GM18867 (cell line): ENCODE data around the gene PFDN2.

Experiments used
- ATAC-seq: cut with Tn5 transposase; IDR thresholded peaks from one replicate; pipeline ENCODE4 v1.9.1; 2021; ENCODE audit warnings: mild to moderate bottlenecking, moderate library complexity; ENCODE audit not compliant: unreplicated experiment

Gene PFDN2, protein sequence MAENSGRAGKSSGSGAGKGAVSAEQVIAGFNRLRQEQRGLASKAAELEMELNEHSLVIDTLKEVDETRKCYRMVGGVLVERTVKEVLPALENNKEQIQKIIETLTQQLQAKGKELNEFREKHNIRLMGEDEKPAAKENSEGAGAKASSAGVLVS

DNA sequence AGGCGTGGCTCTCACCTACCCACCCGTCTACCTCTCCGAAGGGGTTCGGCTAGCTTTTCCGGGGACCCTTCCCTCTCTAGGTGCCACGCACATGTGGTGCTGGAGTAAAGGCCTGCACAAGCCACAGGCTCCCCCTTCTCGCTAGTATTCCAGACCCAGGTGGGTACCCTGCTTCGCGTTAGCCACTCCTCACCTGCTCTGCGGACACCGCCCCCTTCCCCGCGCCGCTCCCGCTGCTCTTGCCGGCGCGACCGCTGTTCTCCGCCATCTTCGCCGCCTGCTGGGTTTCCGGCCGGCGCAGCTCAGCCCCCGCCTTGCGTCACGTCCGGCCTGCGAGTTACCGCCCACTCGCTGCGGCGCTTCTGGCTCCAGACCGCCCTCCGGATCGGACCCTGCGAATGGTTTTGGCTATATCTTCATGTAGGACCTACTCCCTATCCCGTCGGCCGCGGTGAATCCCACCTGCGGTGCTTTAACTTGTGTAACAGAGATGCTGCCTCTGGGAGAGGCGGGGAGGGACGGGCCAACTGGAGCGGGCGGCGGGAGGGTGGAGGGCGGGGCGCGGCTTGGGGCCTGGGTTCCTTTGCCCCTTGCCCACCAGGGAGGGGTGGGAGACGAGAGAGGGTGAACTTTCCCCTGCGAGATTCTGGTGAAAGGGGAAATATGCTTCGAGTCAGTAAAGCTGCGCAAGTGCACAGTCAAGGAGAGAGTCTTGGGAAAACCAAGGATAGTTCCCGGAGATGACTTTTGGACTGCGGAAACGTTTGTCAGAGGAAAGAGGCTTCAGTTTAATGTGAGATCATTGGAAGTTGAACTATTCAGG is at the start of gene PFDN2, which contains the start of gene NIT1:
Gene PFDN2, minus strand, starts transcription at position 279 of the 823 bp plus-strand sequence. Its CDS starts 11 bp downstream, at position 268.
Gene NIT1, plus strand, starts transcription at position 347 of the 823 bp plus-strand sequence. Its CDS starts 72 bp downstream, at position 419.
- ATAC-seq: peak; percentile 83

DNA sequence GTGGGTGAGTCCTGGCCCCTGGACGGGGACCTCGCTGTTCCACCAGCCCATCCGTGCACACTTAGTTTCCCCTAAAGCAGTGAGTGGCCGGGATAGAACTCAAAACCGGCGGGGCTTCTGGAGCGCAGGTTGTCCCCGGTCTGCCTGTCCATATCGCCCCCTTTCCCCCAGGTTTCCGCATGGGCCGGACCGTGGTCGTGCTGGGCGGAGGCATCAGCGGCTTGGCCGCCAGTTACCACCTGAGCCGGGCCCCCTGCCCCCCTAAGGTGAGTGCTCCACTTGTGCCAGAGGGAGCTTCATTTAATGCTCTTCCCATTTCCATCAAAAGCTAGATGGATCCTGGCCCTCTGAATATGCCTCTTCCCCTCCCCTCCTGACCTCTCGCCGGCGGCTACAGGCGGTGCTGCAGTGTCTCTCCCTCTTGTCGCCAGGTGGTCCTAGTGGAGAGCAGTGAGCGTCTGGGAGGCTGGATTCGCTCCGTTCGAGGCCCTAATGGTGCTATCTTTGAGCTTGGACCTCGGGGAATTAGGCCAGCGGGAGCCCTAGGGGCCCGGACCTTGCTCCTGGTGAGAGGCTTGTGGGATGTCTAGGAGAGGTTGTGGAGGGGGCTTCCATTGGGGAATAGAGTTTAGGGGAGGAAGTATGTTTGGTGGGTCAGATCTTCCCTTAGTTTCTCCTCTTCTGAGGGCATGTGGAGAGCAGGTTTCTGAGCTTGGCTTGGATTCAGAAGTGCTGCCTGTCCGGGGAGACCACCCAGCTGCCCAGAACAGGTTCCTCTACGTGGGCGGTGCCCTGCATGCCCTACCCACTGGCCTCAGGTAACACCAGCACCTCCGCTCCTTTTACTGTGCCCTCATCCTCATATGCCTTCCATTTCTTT is 49.1 kb upstream of the PFDN2 start:
- no peak for ATAC-seq

DNA sequence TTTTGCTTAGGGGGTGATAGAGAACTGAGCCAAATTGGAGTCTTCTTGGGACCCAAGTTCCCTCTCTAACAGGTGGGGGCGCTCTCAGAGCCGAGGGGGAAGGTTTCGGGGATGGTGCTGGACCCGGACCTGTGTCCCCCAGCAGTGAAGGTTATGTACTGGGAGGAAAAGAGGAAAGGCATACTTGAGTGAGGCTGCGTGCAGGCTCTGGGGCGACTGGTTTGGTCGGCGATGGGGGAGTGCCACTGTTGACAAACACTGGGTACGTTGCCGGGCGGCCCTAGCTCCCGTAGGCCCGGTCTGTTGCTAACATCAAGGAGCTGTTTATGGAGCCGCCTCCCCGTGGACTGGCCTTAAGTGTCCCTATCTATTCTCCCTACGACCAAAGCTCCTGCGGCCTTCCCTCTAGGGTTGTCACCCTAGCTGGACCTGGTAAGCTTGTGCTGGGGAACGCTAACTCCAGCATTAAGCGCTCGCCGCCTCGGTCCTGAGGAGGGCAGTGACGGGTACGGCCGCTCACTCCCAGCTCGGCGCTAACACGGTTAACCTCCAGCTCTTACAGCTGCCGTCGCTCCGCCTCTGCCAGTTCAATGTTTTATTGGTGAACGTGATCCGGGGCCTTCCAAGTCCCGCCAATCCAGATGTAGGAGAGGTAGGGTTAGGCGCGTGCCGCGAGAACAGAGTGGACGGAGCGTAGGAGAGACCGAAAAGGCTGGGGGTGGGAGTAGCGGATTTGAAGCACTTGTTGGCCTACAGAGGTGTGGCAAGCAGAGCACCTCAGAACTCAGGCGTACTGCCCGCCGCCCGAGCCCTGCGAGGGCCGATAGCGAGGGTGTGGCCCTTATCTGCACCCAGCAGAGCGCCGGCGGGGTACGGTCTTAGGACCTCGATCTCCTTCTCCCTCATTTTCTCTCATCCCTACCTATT is 48.2 kb upstream of the PFDN2 start, which contains the start of gene PPOX:
Gene PPOX, plus strand, starts transcription at position 685 of the 927 bp plus-strand sequence. CDS start 422 bp downstream, outside the sequence.
- ATAC-seq: peak; percentile 88

DNA sequence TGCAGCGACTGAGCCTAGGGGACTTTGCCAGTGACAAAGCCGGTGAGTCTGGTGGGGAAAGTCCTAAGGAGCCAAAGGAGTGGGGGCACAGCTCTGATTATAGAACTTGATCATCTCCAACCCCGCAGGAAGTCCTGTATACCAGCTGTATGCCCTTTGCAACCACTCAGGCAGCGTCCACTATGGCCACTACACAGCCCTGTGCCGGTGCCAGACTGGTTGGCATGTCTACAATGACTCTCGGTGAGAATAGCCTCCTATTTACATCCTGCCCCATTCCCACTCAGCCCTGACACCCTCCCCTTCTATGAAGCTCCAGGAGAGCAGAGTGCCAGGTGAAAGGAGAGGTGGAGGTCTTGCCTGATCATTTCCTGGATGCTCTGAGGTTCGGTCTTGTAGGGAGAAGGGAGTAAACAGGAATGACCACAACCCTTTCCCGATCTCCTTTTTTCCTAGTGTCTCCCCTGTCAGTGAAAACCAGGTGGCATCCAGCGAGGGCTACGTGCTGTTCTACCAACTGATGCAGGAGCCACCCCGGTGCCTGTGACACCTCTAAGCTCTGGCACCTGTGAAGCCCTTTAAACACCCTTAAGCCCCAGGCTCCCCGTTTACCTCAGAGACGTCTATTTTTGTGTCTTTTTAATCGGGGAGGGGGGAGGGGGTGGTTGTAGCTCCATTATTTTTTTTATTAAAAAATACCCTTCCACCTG is 47.2 kb upstream of the PFDN2 start:
- no peak for ATAC-seq

DNA sequence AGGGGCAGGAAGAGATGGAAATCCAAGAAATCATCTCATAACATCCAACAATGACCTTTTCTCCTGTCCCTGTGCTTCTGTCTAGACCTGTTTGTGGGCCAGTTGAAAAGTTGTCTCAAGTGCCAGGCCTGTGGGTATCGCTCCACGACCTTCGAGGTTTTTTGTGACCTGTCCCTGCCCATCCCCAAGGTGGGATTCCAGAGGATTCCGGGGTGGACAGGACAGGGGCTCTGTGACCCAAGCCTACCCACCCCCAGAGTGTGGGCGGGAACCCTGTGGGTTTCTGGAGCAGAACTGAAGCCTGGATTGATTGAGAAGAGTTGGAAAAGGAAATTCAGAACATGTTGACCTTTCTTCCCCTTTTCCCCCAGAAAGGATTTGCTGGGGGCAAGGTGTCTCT is 46.0 kb upstream of the PFDN2 start:
- ATAC-seq: no peak

DNA sequence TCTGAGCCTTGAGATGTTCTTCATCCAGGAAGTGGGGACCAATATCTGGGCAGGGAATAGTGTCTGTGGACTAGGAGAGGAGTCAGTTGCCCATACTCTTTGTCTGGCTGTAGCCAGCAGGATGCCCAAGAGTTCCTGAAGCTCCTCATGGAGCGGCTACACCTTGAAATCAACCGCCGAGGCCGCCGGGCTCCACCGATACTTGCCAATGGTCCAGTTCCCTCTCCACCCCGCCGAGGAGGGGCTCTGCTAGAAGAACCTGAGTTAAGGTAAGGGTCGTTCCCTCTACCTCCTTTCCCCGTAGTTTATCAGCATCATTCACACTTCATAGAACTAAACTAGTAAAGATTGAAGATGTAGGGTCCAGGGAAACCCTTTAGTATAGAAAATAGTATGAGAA is 45.0 kb upstream of the PFDN2 start:
- no peak for ATAC-seq

DNA sequence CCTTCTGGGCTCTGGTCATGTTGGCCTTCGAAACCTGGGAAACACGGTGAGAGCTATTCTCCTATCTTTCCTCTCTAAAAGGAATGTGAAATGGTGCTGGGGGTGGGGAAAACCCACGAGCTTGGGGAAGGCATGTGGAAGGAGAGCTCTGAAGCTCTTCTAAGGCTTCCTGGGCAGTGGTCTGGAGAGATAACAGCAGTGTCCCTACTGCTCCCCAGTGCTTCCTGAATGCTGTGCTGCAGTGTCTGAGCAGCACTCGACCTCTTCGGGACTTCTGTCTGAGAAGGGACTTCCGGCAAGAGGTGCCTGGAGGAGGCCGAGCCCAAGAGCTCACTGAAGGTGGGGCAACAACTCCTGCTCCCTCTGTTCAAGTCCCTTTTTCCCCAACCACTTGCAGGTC is 44.2 kb upstream of the PFDN2 start:
- ATAC-seq: no peak

DNA sequence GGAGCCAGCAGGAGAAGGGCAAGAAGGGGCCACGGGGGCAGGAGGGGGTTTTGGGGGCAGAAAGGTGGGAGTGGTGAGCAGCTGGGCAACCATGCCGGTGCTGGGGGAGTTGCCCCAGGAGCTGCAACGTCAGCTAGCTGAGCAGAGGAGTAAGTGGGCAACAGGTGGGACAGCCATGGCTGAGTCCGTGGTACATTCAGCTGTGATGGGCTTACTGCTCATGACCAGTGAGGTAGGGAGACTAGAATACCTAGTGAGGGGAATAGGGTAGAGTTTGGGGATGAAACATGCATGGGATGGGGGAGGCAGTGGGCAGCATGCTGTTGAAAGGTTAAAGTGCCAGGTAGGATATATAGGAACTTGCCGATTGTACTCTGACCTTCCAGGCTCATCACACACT is 43.8 kb upstream of the PFDN2 start:
- ATAC-seq: no peak

DNA sequence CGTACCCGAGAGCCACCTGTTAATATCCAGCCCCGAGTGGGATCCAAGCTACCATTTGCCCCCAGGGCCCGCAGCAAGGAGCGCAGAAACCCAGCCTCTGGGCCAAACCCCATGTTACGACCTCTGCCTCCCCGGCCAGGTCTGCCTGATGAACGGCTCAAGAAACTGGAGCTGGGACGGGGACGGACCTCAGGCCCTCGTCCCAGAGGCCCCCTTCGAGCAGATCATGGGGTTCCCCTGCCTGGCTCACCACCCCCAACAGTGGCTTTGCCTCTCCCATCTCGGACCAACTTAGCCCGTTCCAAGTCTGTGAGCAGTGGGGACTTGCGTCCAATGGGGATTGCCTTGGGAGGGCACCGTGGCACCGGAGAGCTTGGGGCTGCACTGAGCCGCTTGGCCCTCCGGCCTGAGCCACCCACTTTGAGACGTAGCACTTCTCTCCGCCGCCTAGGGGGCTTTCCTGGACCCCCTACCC is 42.9 kb upstream of the PFDN2 start:
- no peak for ATAC-seq

DNA sequence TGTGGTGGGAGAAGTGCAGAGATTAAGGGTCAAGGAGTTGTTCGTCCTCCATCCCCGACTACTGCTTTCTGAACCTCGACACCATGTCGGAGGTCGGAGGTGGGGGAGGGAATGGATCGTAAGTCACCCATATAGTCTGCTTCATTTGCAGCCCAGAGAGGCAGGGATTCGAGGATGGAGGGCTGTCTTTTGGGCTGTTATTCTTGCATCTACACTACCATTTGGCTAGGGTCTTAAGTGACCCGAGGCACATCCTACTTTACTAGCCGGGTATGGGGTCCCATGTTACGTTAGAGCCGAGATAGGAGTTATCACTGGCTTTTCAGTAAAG is 42.0 kb upstream of the PFDN2 start:
- no peak for ATAC-seq

DNA sequence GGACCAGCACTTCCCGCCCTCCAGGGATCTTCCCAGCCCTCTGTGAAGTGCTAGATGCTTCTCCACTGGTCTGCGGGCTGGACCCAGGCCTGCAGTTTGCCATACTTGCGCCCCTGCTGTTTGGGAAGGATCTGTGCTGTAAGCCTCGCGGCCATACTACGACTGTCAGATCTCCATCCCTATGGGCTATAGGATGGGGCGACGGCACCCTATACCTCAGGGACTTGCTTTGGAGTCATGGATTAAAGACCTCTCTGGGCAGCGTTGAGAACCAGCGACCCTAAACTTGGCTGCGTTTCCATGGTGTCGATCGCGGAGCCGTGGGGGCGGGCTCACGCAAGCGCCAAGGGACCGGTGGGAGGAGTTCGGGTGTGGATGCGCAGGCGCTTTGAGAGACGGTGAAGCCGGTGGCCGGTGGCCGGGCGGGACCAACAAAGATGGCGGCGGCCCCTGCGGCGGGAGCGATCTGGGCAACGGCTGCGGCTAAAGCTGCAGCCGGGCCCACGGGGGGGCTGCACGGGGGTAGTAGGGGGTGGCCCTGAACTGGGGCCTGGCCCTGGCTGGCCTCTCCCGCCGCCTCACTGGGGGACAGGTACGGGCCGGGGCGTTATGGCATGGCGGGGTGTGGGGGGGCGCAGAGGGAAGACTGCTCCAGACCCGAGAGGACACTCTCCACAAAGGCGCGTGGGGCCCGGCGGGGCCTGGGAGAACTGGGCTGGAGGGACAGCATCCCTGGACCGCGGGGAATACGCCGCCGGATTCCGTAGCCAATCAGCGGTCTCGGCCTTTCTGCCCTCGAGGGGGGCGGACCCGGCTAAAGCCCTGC is 41.5 kb upstream of the PFDN2 start, which contains the start of gene USP21:
Gene USP21, plus strand, starts transcription at position 414 of the 826 bp plus-strand sequence. CDS start 1,141 bp downstream, outside the sequence.
- peak; percentile 74 for ATAC-seq

DNA sequence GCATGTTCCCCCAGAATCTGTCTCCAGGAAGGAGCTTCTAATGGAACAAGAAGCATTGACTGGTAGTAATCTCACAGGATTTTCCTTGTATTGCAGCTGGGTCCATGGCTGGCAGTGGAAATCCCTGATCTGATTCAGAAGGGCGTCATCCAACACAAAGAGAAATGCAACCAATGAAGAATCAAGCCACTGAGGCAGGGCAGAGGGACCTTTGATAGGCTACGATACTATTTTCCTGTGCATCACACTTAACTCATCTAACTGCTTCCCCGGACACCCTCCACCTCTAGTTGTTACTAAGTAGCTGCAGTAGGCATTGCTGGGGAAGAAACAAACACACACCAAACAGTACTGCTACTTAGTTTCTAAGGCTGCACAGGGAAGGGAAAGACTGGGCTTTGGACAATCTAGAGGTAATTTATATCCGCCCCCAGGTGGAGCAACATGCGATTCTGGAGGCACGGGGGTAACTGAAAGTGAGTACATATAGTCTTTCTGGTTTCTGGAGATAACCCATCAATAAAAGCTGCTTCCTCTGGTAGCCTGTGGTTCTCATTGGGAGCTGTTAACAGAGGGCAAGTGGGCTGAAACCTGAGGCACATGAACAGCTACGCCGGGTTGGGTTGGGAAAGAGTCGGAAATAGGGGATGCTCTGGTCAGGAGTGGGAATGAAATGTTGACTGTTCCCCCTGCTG is 40.6 kb upstream of the PFDN2 start:
- ATAC-seq: peak; percentile 7

DNA sequence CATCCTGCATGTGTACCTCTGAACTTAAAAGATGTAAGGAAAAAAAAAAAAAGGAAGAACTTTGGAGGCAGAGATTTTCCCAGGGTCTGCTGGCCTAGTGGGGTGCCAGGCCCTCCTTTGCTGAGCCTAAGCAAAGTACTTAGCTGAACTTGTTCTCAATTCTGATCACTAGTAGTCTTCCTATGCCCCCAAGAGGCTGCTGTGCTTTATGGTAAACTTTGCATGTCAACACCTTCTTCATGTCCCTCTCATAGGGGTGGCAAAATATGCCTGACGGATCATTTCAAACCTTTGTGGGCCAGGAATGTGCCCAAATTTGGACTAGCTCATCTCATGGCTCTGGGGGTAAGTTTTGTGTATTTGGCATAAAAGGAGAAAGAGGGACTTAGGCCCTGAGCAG is 40.0 kb upstream of the PFDN2 start:
- no peak for ATAC-seq

DNA sequence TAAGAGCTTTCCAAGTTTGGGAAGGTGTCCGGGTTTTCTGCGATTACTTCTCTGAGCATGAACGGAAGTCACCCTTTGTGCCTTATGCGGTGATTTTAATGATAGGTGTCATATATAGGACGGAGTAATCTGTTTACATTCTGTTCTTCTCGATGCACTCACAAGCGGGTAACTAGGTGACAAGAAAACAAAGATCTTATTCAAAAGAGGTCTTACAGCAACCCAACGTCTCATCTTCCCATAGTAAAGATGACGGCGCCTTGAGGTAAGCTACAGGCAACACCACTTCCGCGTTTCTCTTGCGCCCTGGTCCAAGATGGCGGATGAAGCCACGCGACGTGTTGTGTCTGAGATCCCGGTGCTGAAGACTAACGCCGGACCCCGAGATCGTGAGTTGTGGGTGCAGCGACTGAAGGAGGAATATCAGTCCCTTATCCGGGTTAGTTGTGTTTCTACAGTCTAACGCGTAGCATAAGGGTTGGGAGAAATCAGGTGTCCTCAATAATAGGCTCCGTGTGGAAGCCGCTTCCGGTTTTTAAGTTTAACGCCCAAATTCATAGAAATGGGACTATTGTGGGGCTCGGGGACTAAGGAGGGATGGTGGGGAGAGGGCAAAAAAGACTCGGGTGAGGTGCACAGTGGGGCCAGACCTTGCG is 36.0 kb upstream of the PFDN2 start, which contains the start of gene UFC1:
Gene UFC1, plus strand, starts transcription at position 297 of the 656 bp plus-strand sequence. Its CDS starts 20 bp downstream, at position 317.
- peak; percentile 86 for ATAC-seq

DNA sequence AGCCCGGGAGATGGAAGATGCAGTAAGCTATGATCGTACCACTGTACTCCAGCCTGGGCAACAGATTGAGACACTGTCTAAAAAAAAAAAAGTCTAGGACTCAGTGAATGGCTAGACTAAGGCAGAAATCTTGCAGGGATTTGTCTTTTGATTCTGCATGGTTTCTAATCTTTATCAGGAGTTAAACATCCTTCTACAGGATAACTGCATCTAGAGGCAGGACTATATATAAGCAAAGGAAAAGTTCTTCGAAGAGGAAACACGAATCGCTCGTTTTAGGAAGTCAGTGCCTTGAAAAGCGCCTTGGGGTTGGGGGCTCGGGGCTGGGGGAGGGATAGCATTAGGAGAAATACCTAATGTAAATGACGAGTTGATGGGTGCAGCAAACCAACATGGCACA is 35.3 kb upstream of the PFDN2 start:
- ATAC-seq: no peak

DNA sequence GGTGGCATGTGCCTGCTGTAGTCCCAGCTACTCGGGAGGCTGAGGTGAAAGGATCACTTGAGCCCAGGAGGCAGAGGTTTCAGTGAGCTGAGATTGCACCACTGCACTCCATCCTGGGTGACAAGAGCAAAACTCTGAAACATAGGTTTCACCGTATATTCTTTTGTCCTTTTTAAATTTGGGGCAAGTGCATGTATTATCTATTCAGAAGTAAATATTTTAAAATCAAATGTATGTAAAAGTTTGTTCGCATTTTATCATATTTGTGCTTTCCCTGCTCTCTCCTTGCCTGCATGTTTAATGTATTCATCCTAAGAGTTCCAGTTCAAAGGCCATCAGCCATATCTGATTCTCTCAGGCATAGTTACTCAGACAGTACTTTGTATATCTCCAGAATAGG is 28.0 kb upstream of the PFDN2 start:
- no peak for ATAC-seq

DNA sequence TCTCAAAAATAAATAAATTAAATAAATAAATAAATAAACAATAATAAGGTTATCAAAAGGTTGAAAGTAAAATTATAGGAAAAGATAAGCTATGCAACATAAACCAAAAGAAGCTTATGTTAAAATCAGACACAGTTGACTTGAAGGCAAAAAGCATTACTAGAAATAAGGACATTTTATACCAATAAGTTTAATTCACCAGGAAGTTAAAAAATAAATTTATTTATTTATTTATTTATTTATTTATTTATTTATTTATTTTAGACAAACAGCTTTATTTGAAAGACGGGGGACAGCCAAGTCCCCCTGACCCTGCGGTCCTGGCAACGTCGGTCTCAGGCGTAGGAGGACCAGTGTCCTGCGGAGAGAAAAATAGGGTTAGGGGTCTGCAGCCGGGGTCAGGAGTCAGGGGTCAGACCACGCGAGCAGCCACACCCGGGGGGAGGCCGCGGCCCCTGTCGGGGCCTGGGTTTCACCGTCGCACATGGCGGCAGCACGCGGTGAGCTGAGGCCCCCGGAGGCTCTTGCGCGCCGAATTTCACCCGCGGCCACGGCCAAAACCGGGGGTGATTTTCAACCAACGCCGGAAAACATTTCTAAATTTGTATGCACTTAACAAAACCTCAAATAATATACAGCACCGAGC is 23.0 kb upstream of the PFDN2 start:
- ATAC-seq: no peak
